Neuronal stem cell (in vitro differentiated cells): Measurements from ENCODE around the gene RANBP17.

Experiments
- DNase-seq: peaks from one replicate; pipeline ENCODE4 v3.0.0-alpha.2; 2013; ENCODE audit warnings: low spot score
- H2AFZ ChIP-seq: one replicate; pipeline ENCODE4 v1.6.1; 2013; ENCODE audit warnings: mild to moderate bottlenecking, low read length, inconsistent platforms
- H2AK5ac ChIP-seq: 2 replicates; pipeline ENCODE4 v1.6.1; 2013; ENCODE audit warnings: low read depth, mild to moderate bottlenecking, inconsistent platforms, low read length, moderate library complexity, mixed read lengths
- H2BK120ac ChIP-seq: 2 replicates; pipeline ENCODE4 v1.6.1; 2013; ENCODE audit warnings: low read depth, mild to moderate bottlenecking, inconsistent platforms, low read length, moderate library complexity, mixed read lengths
- H2BK12ac ChIP-seq: one replicate; pipeline ENCODE4 v1.6.1; 2013; ENCODE audit warnings: low read length, inconsistent platforms
- H2BK15ac ChIP-seq: 2 replicates; pipeline ENCODE4 v1.6.1; 2013; ENCODE audit warnings: mild to moderate bottlenecking, low read length, inconsistent platforms, mixed read lengths
- H2BK5ac ChIP-seq: one replicate; pipeline ENCODE4 v1.6.1; 2013; ENCODE audit warnings: inconsistent platforms, mild to moderate bottlenecking, low read length, moderate library complexity
- H3K14ac ChIP-seq: one replicate; pipeline ENCODE4 v1.6.1; 2013; ENCODE audit warnings: low read length, inconsistent platforms
- H3K18ac ChIP-seq: 2 replicates; pipeline ENCODE4 v1.6.1; 2013; ENCODE audit warnings: low read length, inconsistent platforms
- H3K23ac ChIP-seq: 2 replicates; pipeline ENCODE4 v1.6.1; 2013; ENCODE audit warnings: low read depth, mild to moderate bottlenecking, mixed read lengths, low read length, inconsistent platforms; ENCODE audit not compliant: poor library complexity
- H3K27ac ChIP-seq: replicated peaks from 3 replicates; pipeline ENCODE4 v1.5.1; 2013; ENCODE audit warnings: low read length, inconsistent platforms
- H3K27me3 ChIP-seq, 3 experiments: 2 replicates each; pipeline ENCODE4 v1.6.1; 2013; ENCODE audit warnings: low read length in 3 of 3, mild to moderate bottlenecking in 2 of 3, inconsistent platforms in 1 of 3, low read depth in 1 of 3, mixed read lengths in 1 of 3, moderate library complexity in 1 of 3; ENCODE audit not compliant: control insufficient read depth in 3 of 3, insufficient read depth in 3 of 3
- H3K36me3 ChIP-seq, 2 donors: replicated peaks in 1 of 2; 2 replicates each; pipeline ENCODE4 v1.6.1; 2013; ENCODE audit warnings: low read length in 2 of 2; ENCODE audit not compliant: control insufficient read depth in 2 of 2, insufficient read depth in 2 of 2
- H3K4ac ChIP-seq: 2 replicates; pipeline ENCODE4 v1.6.1; 2013; ENCODE audit warnings: inconsistent platforms, mild to moderate bottlenecking, low read length, moderate library complexity
- H3K4me1 ChIP-seq, 2 donors: 1 replicate in 1 of 2; 2 replicates in 1 of 2; pipeline ENCODE4 v1.6.1; 2013; ENCODE audit warnings: low read length in 2 of 2, low read depth in 1 of 2; ENCODE audit not compliant: control insufficient read depth in 2 of 2, insufficient read depth in 1 of 2
- H3K4me2 ChIP-seq: one replicate; pipeline ENCODE4 v1.6.1; 2013; ENCODE audit warnings: mild to moderate bottlenecking, low read length, inconsistent platforms; ENCODE audit not compliant: insufficient read depth, poor library complexity, severe bottlenecking
- H3K4me3 ChIP-seq, 2 donors: 2 replicates each; pipeline ENCODE4 v1.5.1; 2013; ENCODE audit warnings: low read length in 2 of 2, mild to moderate bottlenecking in 2 of 2, inconsistent platforms in 1 of 2, moderate library complexity in 1 of 2
- H3K79me1 ChIP-seq: one replicate; pipeline ENCODE4 v1.6.1; 2013; ENCODE audit warnings: low read depth, mild to moderate bottlenecking, inconsistent platforms, low read length, moderate library complexity
- H3K9ac ChIP-seq: one replicate; pipeline ENCODE4 v1.6.1; 2013; ENCODE audit warnings: mild to moderate bottlenecking, low read depth, low read length, inconsistent platforms; ENCODE audit not compliant: poor library complexity
- H3K9me3 ChIP-seq, 2 donors: replicated peaks in 1 of 2; 2 replicates each; pipeline versions ENCODE3 to v1.6.1; 2013; ENCODE audit warnings: low read length in 2 of 2, mild to moderate bottlenecking in 2 of 2, inconsistent platforms in 1 of 2, low read depth in 1 of 2, mixed read lengths in 1 of 2, moderate library complexity in 1 of 2; ENCODE audit not compliant: control insufficient read depth in 2 of 2, insufficient read depth in 1 of 2
- H4K8ac ChIP-seq: one replicate; pipeline ENCODE4 v1.6.1; 2013; ENCODE audit warnings: low read depth, mild to moderate bottlenecking, inconsistent platforms, low read length, moderate library complexity
- H4K91ac ChIP-seq: one replicate; pipeline ENCODE4 v1.6.1; 2013; ENCODE audit warnings: low read length, low read depth, mild to moderate bottlenecking, inconsistent platforms; ENCODE audit not compliant: poor library complexity
- WGBS, 2 donors: extraction: QIAGEN DNeasy Blood & Tissue Kit; methylation state at CpG; one replicate each; pipeline ENCODE4 v1.1.7; 2013; ENCODE audit warnings: missing lambda C conversion rate in 2 of 2, mixed read lengths in 1 of 2; ENCODE audit not compliant: insufficient read length in 2 of 2, insufficient replicate concordance in 1 of 2; ENCODE audit errors: extremely low coverage in 2 of 2; 5-methylcytosine and 5-hydroxymethylcytosine counted together

RANBP17 gene

GRCh38 chr5:171162165-171162564 is 300.3 kb downstream of the RANBP17 start:
- Histone ChIP-seq H3K79me1 (no peaks in the 10 kb centered on the region), H3K27ac (peak overlapping the region; percentile 30), H3K9ac (no peak overlapping the region), H3K23ac (no peak overlapping the region), H4K91ac (no peak overlapping the region), H3K14ac (no peak overlapping the region), H3K27me3 (no peaks in the 10 kb centered on the region), H3K4me2 (no peak overlapping the region), H2BK120ac (no peak overlapping the region), H3K9me3 (no peaks in the 10 kb centered on the region), H2BK12ac (no peak overlapping the region), H2AFZ (peak overlapping the region; percentile 36), H4K8ac (no peak overlapping the region), H2BK15ac (peak overlapping the region; percentile 6), H3K4me3 (no peak overlapping the region), H3K4ac (no peak overlapping the region), H2BK5ac (no peak overlapping the region), H2AK5ac (no peak overlapping the region), H3K18ac (peak overlapping the region; percentile 55), H3K4me1 (peaks cover 0 to 5% of the 10 kb centered on the region in 2 donors), H3K36me3 (no peaks in the 10 kb centered on the region)
- no CpG with 5 or more reads among the region's 1 CpG for WGBS, 2 donors
- DNase-seq, result no peak

GRCh38 chr5:171162596-171162995 is 300.8 kb downstream of the RANBP17 start:
- no peaks in the 10 kb centered on the region for H3K9me3 ChIP-seq
- no peak overlapping the region for H3K18ac ChIP-seq
- H4K8ac ChIP-seq, result no peak overlapping the region
- no peak overlapping the region for H2AK5ac ChIP-seq
- H2AFZ ChIP-seq, result peak overlapping the region; percentile 36
- H4K91ac ChIP-seq, result no peak overlapping the region
- H3K4ac ChIP-seq, result no peak overlapping the region
- no peak overlapping the region for H2BK12ac ChIP-seq
- no peak overlapping the region for H2BK15ac ChIP-seq
- WGBS, 2 donors, result no CpG with 5 or more reads among the region's 1 CpG
- no peak overlapping the region for H2BK5ac ChIP-seq
- H3K9ac ChIP-seq, result no peak overlapping the region
- H3K23ac ChIP-seq, result no peak overlapping the region
- H3K27me3 ChIP-seq, result no peaks in the 10 kb centered on the region
- H3K4me3 ChIP-seq, result no peak overlapping the region
- no peak overlapping the region for H3K4me2 ChIP-seq
- peaks cover 0 to 5% of the 10 kb centered on the region in 2 donors for H3K4me1 ChIP-seq
- H3K14ac ChIP-seq, result no peak overlapping the region
- no peaks in the 10 kb centered on the region for H3K36me3 ChIP-seq
- no peak overlapping the region for H2BK120ac ChIP-seq
- H3K79me1 ChIP-seq, result no peaks in the 10 kb centered on the region
- H3K27ac ChIP-seq, result no peak overlapping the region
- DNase-seq, result peak; percentile 43

- H3K4me1 ChIP-seq, result peaks cover 0 to 5% of the 10 kb centered on the region in 2 donors
- H3K9ac ChIP-seq, result no peak overlapping the region
- H3K27me3 ChIP-seq, result no peaks in the 10 kb centered on the region
- H2BK5ac ChIP-seq, result no peak overlapping the region
- no peak overlapping the region for H2BK120ac ChIP-seq
- no peaks in the 10 kb centered on the region for H3K9me3 ChIP-seq
- H2AFZ ChIP-seq, result no peak overlapping the region
- no peak overlapping the region for H4K8ac ChIP-seq
- H3K4ac ChIP-seq, result no peak overlapping the region
- no peak overlapping the region for H2AK5ac ChIP-seq
- no peak overlapping the region for H3K23ac ChIP-seq
- DNase-seq, result no peak
- H3K4me3 ChIP-seq, result no peak overlapping the region
- H3K18ac ChIP-seq, result no peak overlapping the region
- no peak overlapping the region for H3K27ac ChIP-seq
- H3K36me3 ChIP-seq, result no peaks in the 10 kb centered on the region
- H2BK12ac ChIP-seq, result no peak overlapping the region
- H3K79me1 ChIP-seq, result no peaks in the 10 kb centered on the region
- no peak overlapping the region for H3K4me2 ChIP-seq
- H4K91ac ChIP-seq, result no peak overlapping the region
- H2BK15ac ChIP-seq, result no peak overlapping the region
- H3K14ac ChIP-seq, result no peak overlapping the region
These were observed 304.9 kb downstream of the RANBP17 start for GRCh38 chr5:171166766-171167165.

GRCh38 chr5:171168171-171168570 is 306.4 kb downstream of the RANBP17 start:
- Histone ChIP-seq H3K4me1 (peaks cover 0 to 2% of the 10 kb centered on the region in 2 donors), H3K27ac (no peak overlapping the region), H2BK15ac (no peak overlapping the region), H4K91ac (no peak overlapping the region), H3K23ac (no peak overlapping the region), H3K36me3 (no peaks in the 10 kb centered on the region), H3K18ac (no peak overlapping the region), H2AK5ac (no peak overlapping the region), H4K8ac (no peak overlapping the region), H3K9me3 (no peaks in the 10 kb centered on the region), H2BK5ac (no peak overlapping the region), H3K9ac (no peak overlapping the region), H3K14ac (no peak overlapping the region), H3K27me3 (no peaks in the 10 kb centered on the region), H3K4ac (no peak overlapping the region), H3K4me2 (no peak overlapping the region), H2BK12ac (no peak overlapping the region), H2AFZ (no peak overlapping the region), H3K4me3 (no peak overlapping the region), H3K79me1 (no peaks in the 10 kb centered on the region), H2BK120ac (no peak overlapping the region)
- WGBS, 2 donors, result no CpG with 5 or more reads among the region's 4 CpGs
- DNase-seq, result no peak
